ENCODE results near the gene MPC2.
"Not testable (repeated sequence)": the region's sequence is repeated elsewhere in the genome, so short reads cannot be mapped to it uniquely, and the experiment has no call there.

MPC2 gene

GRCh38 chr1:167929725-167930124 lies 7.1 kb downstream of the MPC2 start:
- no peaks in the 10 kb centered on the region for H3K27me3 ChIP-seq (ENCODE audit: control insufficient read depth, insufficient read depth, low read length)
- H3K4me1 ChIP-seq (ENCODE audit: control insufficient read depth, insufficient read depth, low read length): peaks cover 8% of the 10 kb centered on the region
- H3K4me3 ChIP-seq (ENCODE audit: low read depth, low read length): no peak overlapping the region
- H3K9me3 ChIP-seq (ENCODE audit: control insufficient read depth, insufficient read depth, low read length): no peaks in the 10 kb centered on the region
- no peak overlapping the region for H3K9ac ChIP-seq (ENCODE audit: low read depth, low read length)
- no peaks in the 10 kb centered on the region for H3K36me3 ChIP-seq (ENCODE audit: control insufficient read depth, insufficient read depth, low read length)

DNA sequence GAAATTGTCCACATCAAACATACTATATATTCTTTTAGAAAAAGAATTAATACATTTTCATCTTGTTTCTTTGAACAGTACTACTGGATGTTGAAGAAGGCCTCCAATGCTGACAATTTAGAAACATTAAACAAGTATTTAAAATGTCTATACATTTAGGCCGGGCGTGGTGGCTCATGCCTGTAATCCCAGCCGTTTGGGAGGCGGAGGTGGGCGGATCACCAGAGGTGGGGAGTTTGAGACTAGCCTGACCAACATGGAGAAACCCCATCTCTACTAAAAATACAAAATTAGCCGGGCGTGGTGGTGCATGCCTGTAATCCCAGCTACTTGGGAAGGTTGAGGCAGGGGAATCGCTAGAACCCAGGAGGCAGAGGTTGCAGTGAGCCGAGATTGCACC lies 8.0 kb downstream of the MPC2 start:
- H3K27me3 ChIP-seq (ENCODE audit: control insufficient read depth, insufficient read depth, low read length); H3K9me3 ChIP-seq (ENCODE audit: control insufficient read depth, insufficient read depth, low read length); H3K4me1 ChIP-seq (ENCODE audit: control insufficient read depth, insufficient read depth, low read length); H3K9ac ChIP-seq (ENCODE audit: low read depth, low read length); H3K36me3 ChIP-seq (ENCODE audit: control insufficient read depth, insufficient read depth, low read length); H3K4me3 ChIP-seq (ENCODE audit: low read depth, low read length): not testable (repeated sequence)

DNA sequence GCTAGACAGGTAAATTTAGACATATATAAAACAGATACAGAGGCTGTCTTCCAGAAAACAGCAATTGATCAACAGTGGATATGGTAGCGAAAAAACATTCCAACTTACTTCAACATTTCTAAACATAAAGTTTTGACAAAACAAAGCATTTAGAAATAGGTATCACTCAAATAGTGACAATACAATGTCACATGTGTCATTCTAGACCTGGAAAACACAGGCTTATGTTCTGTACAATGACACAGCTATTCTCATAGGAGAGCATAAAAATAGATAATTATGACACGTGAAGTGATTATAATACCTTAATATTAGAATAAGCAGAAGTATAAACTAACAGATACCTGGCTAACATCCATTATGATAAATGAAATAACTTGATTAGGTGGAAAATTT lies 8.4 kb downstream of the MPC2 start:
- Histone ChIP-seq H3K27me3 (ENCODE audit: control insufficient read depth, insufficient read depth, low read length) (no peaks in the 10 kb centered on the region), H3K4me3 (ENCODE audit: low read depth, low read length) (no peak overlapping the region), H3K9me3 (ENCODE audit: control insufficient read depth, insufficient read depth, low read length) (no peaks in the 10 kb centered on the region), H3K9ac (ENCODE audit: low read depth, low read length) (no peak overlapping the region), H3K4me1 (ENCODE audit: control insufficient read depth, insufficient read depth, low read length) (peaks cover 8% of the 10 kb centered on the region), H3K36me3 (ENCODE audit: control insufficient read depth, insufficient read depth, low read length) (no peaks in the 10 kb centered on the region)

GRCh38 chr1:167927046-167927754 lies 9.7 kb downstream of the MPC2 start:
- peaks cover 8% of the 10 kb centered on the region for H3K4me1 ChIP-seq (ENCODE audit: control insufficient read depth, insufficient read depth, low read length)
- H3K36me3 ChIP-seq (ENCODE audit: control insufficient read depth, insufficient read depth, low read length): no peaks in the 10 kb centered on the region
- H3K9ac ChIP-seq (ENCODE audit: low read depth, low read length): no peak overlapping the region
- no peaks in the 10 kb centered on the region for H3K27me3 ChIP-seq (ENCODE audit: control insufficient read depth, insufficient read depth, low read length)
- no peaks in the 10 kb centered on the region for H3K9me3 ChIP-seq (ENCODE audit: control insufficient read depth, insufficient read depth, low read length)
- H3K4me3 ChIP-seq (ENCODE audit: low read depth, low read length): no peak overlapping the region

GRCh38 chr1:167926486-167926997 lies 10.3 kb downstream of the MPC2 start:
- H3K9me3 ChIP-seq (ENCODE audit: control insufficient read depth, insufficient read depth, low read length): no peaks in the 10 kb centered on the region
- no peaks in the 10 kb centered on the region for H3K36me3 ChIP-seq (ENCODE audit: control insufficient read depth, insufficient read depth, low read length)
- H3K9ac ChIP-seq (ENCODE audit: low read depth, low read length): no peak overlapping the region
- H3K4me1 ChIP-seq (ENCODE audit: control insufficient read depth, insufficient read depth, low read length): peaks cover 8% of the 10 kb centered on the region
- no peak overlapping the region for H3K4me3 ChIP-seq (ENCODE audit: low read depth, low read length)
- H3K27me3 ChIP-seq (ENCODE audit: control insufficient read depth, insufficient read depth, low read length): no peaks in the 10 kb centered on the region

DNA sequence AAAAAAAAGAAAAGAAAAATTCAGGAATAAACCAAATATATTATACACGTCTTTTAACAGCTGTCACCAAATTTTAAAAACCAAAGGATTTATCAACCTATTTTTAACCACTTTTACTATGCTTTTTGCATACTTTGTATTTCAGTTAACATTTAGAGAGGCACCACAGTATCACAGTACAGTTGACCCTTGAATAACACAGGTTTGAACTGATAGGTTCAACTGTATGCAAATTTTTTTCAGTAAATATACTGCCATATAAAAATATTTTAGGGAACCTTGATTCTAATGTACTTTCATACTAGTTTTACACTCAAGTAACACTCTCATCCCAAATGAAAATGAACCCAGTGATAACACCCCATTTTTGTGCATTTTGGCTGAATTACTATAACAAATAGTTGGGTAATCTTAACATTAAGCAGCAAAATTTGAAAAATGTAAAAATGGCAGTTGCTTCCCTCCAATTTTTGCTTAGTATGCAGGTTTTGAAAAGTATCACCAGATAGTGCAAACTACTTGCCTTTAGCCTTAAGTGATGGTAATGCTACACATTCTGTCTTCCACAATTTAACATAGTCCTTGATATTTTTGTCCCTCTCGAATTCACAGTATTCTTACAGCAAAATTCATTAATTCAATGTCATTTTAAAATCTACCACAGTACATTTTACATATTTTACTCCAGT lies 12.2 kb downstream of the MPC2 start:
- Histone ChIP-seq H3K36me3 (ENCODE audit: control insufficient read depth, insufficient read depth, low read length) (no peaks in the 10 kb centered on the region), H3K4me1 (ENCODE audit: control insufficient read depth, insufficient read depth, low read length) (peaks cover 8% of the 10 kb centered on the region), H3K27me3 (ENCODE audit: control insufficient read depth, insufficient read depth, low read length) (no peaks in the 10 kb centered on the region), H3K9ac (ENCODE audit: low read depth, low read length) (no peak overlapping the region), H3K9me3 (ENCODE audit: control insufficient read depth, insufficient read depth, low read length) (no peaks in the 10 kb centered on the region), H3K4me3 (ENCODE audit: low read depth, low read length) (no peak overlapping the region)

- Histone ChIP-seq H3K4me1 (ENCODE audit: control insufficient read depth, insufficient read depth, low read length) (peaks cover 8% of the 10 kb centered on the region), H3K36me3 (ENCODE audit: control insufficient read depth, insufficient read depth, low read length) (no peaks in the 10 kb centered on the region), H3K27me3 (ENCODE audit: control insufficient read depth, insufficient read depth, low read length) (no peaks in the 10 kb centered on the region), H3K4me3 (ENCODE audit: low read depth, low read length) (no peak overlapping the region), H3K9ac (ENCODE audit: low read depth, low read length) (no peak overlapping the region), H3K9me3 (ENCODE audit: control insufficient read depth, insufficient read depth, low read length) (no peaks in the 10 kb centered on the region)
Observed at GRCh38 chr1:167924102-167924501, 12.8 kb downstream of the MPC2 start.

DNA sequence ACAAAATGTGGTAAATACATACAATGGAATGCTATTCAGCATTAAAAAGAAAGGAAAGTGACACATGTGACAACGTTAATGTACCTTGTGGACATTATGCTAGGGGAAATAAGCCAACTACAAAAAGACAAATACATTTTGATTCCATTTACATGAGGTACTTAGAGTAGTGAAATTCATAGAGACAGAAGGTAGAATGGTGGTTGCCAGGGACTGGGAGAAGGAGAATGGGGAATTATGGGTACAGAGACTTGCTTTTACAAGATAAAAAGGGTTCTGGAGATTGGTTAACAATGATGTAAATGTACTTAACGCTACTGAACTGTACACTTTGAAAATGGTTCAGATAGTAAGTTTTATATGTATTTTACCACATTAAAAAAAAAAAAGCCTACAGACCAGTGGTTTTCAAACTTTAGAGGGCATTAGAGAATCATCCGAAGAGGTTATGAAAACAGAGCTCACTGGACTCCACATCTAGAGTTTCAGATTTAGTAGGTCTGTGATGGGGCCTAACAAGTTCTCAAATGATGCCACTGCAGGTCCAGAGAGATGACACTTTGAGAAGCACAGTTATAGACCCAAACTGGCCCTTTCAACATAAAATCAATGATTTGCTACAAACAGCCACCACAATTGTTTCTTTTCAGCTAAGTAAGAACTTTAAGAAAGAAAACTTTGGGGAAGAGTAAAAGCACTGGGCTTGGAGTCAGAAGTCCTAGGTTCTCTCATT lies 13.4 kb downstream of the MPC2 start:
- no peaks in the 10 kb centered on the region for H3K27me3 ChIP-seq (ENCODE audit: control insufficient read depth, insufficient read depth, low read length)
- H3K4me1 ChIP-seq (ENCODE audit: control insufficient read depth, insufficient read depth, low read length): peaks cover 7% of the 10 kb centered on the region
- H3K4me3 ChIP-seq (ENCODE audit: low read depth, low read length): no peak overlapping the region
- H3K36me3 ChIP-seq (ENCODE audit: control insufficient read depth, insufficient read depth, low read length): no peaks in the 10 kb centered on the region
- no peaks in the 10 kb centered on the region for H3K9me3 ChIP-seq (ENCODE audit: control insufficient read depth, insufficient read depth, low read length)
- no peak overlapping the region for H3K9ac ChIP-seq (ENCODE audit: low read depth, low read length)

DNA sequence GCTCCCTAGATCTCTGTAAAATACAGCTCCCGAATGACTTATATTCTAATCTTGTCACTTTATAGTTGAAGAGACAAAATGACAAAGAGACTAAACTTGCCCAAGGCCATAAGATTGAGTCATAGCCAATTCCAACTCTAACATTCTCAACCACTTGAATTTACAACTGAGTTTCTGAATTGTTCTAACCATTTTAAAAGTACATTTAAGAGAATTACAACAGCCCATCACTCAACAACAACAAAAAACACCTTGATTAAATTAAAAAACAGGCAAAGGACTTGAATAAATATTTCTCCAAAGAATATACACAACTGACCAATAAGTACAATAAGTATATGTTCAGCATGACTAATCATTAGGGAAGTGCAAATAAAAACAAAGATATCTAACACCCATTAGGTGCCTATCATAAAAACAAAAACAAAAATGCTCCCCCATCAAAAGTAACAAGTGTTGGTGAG lies 14.2 kb downstream of the MPC2 start:
- Histone ChIP-seq H3K9me3 (ENCODE audit: control insufficient read depth, insufficient read depth, low read length) (no peaks in the 10 kb centered on the region), H3K36me3 (ENCODE audit: control insufficient read depth, insufficient read depth, low read length) (no peaks in the 10 kb centered on the region), H3K4me1 (ENCODE audit: control insufficient read depth, insufficient read depth, low read length) (peaks cover 4% of the 10 kb centered on the region), H3K9ac (ENCODE audit: low read depth, low read length) (no peak overlapping the region), H3K4me3 (ENCODE audit: low read depth, low read length) (no peak overlapping the region), H3K27me3 (ENCODE audit: control insufficient read depth, insufficient read depth, low read length) (no peaks in the 10 kb centered on the region)

GRCh38 chr1:167922023-167922422 lies 14.8 kb downstream of the MPC2 start:
- H3K4me1 ChIP-seq (ENCODE audit: control insufficient read depth, insufficient read depth, low read length): peaks cover 4% of the 10 kb centered on the region
- no peak overlapping the region for H3K9ac ChIP-seq (ENCODE audit: low read depth, low read length)
- no peaks in the 10 kb centered on the region for H3K27me3 ChIP-seq (ENCODE audit: control insufficient read depth, insufficient read depth, low read length)
- no peak overlapping the region for H3K4me3 ChIP-seq (ENCODE audit: low read depth, low read length)
- no peaks in the 10 kb centered on the region for H3K9me3 ChIP-seq (ENCODE audit: control insufficient read depth, insufficient read depth, low read length)
- no peaks in the 10 kb centered on the region for H3K36me3 ChIP-seq (ENCODE audit: control insufficient read depth, insufficient read depth, low read length)

GRCh38 chr1:167916766-167917511 lies 19.9 kb downstream of the MPC2 start:
- Histone ChIP-seq H3K36me3 (ENCODE audit: control insufficient read depth, insufficient read depth, low read length) (no peaks in the 10 kb centered on the region), H3K9me3 (ENCODE audit: control insufficient read depth, insufficient read depth, low read length) (no peaks in the 10 kb centered on the region), H3K4me1 (ENCODE audit: control insufficient read depth, insufficient read depth, low read length) (peaks cover 17% of the 10 kb centered on the region), H3K4me3 (ENCODE audit: low read depth, low read length) (no peak overlapping the region), H3K27me3 (ENCODE audit: control insufficient read depth, insufficient read depth, low read length) (no peaks in the 10 kb centered on the region), H3K9ac (ENCODE audit: low read depth, low read length) (no peak overlapping the region)
